HepG2 (cell line): ENCODE measurements around the gene SPACA4. TPM values are rescaled to one million over a fixed set of nuclear protein-coding genes. Genes with fewer than 3 reads are reported as not detected.

ENCODE experiments used
- HMG20B ChIP-seq: conservative IDR thresholded peaks from 2 replicates; pipeline ENCODE4 v1.6.1; 2016; ENCODE audit warnings: missing genetic modification reagents, missing compliant biosample characterization
- KMT2A ChIP-seq: sonication (generic); formaldehyde crosslinking; IDR thresholded peaks from 2 replicates; pipeline ENCODE4 v1.4.0; 2020; ENCODE audit warnings: missing genetic modification reagents
- SAFB2 ChIP-seq: sonication (generic); formaldehyde crosslinking; IDR thresholded peaks from 2 replicates; pipeline ENCODE4 v1.5.1; 2020; ENCODE audit warnings: missing genetic modification reagents, low read depth, mild to moderate bottlenecking, borderline replicate concordance
- SMARCE1 ChIP-seq: fragments of 450-650 bp; IDR thresholded peaks from 2 replicates; pipeline ENCODE4 v1.6.1; 2017; ENCODE audit warnings: borderline replicate concordance
- SNAPC2 ChIP-seq: sonication (generic); formaldehyde crosslinking; IDR thresholded peaks from 2 replicates; pipeline ENCODE4 v1.8.1; 2022; ENCODE audit warnings: mild to moderate bottlenecking, missing genetic modification reagents
- TOE1 ChIP-seq: sonication (generic); formaldehyde crosslinking; IDR thresholded peaks from 2 replicates; pipeline ENCODE4 v1.4.0; 2020; ENCODE audit warnings: mild to moderate bottlenecking, missing genetic modification reagents
- ZBTB8A ChIP-seq: sonication (generic); formaldehyde crosslinking; IDR thresholded peaks from 2 replicates; pipeline ENCODE4 v1.4.0; 2020; ENCODE audit warnings: mild to moderate bottlenecking, low read depth, missing genetic modification reagents, borderline replicate concordance
- ZFP90 ChIP-seq: sonication (generic); formaldehyde crosslinking; IDR thresholded peaks from 2 replicates; pipeline ENCODE4 v1.8.0; 2022; ENCODE audit warnings: missing genetic modification reagents, mild to moderate bottlenecking, inconsistent platforms, borderline replicate concordance
- ZNF20 ChIP-seq: sonication (generic); formaldehyde crosslinking; IDR thresholded peaks from 2 replicates; pipeline ENCODE4 v1.4.0; 2020; ENCODE audit warnings: mild to moderate bottlenecking, moderate library complexity, missing genetic modification reagents
- ZNF766 ChIP-seq: sonication (generic); formaldehyde crosslinking; IDR thresholded peaks from 2 replicates; pipeline ENCODE4 v1.5.0; 2020; ENCODE audit warnings: missing genetic modification reagents, borderline replicate concordance
- polyA plus RNA-seq, 8 experiments: library from polyadenylated mRNA; depleted of rRNA in 3 of 8; stranded (reverse) in 7 of 8; unstranded in 1 of 8; fragments of >200 nt; fragmentation: Illumina TruSeq in 4 of 8; extraction: Trizol in 4 of 8; gene quantifications; 2 replicates each; pipeline versions ENCODE4 v1.2.1 to v1.2.3, GENCODE V29; 2011 to 2016; ENCODE audit warnings: low read depth in 4 of 8, missing spikeins in 1 of 8, mixed read lengths in 1 of 8; ENCODE audit not compliant: insufficient read depth in 1 of 8
- total RNA-seq, 5 experiments: library from RNA; depleted of rRNA; stranded (reverse); fragments of >200 nt; fragmentation: Illumina TruSeq; extraction: Trizol; gene quantifications; 2 replicates each; pipeline ENCODE4 v1.2.3, GENCODE V29; 2016; ENCODE audit warnings: low read depth in 1 of 5
- TF ChIP-seq, protein P1 (sequence below): sonication (generic); formaldehyde crosslinking; IDR thresholded peaks from 2 replicates; pipeline ENCODE4 v1.4.0; 2020; ENCODE audit warnings: mild to moderate bottlenecking, missing genetic modification reagents
- TF ChIP-seq, protein P2 (sequence below), 2 experiments: sonication (generic) in 1 of 2; formaldehyde crosslinking in 1 of 2; IDR thresholded peaks; 2 replicates each; pipeline versions ENCODE4 v1.4.0 to v1.6.1; 2016 to 2020; ENCODE audit warnings: borderline replicate concordance in 1 of 2, low read depth in 1 of 2, mild to moderate bottlenecking in 1 of 2, missing genetic modification reagents in 1 of 2
- TF ChIP-seq, protein P3 (sequence below): sonication (generic); formaldehyde crosslinking; IDR thresholded peaks from 2 replicates; pipeline ENCODE4 v1.9.0; 2021; ENCODE audit warnings: missing genetic modification reagents, mild to moderate bottlenecking, borderline replicate concordance
- TF ChIP-seq, protein P4 (sequence below): sonication (generic); formaldehyde crosslinking; conservative IDR thresholded peaks from 2 replicates; pipeline ENCODE4 v1.8.0; 2022; ENCODE audit warnings: low read depth, missing genetic modification reagents
- TF ChIP-seq, protein P5 (sequence below): sonication (generic); formaldehyde crosslinking; conservative IDR thresholded peaks from 2 replicates; pipeline ENCODE4 v1.4.0; 2020; ENCODE audit warnings: mild to moderate bottlenecking, missing genetic modification reagents, moderate library complexity

The SPACA4 gene
- total and polyA plus RNA-seq, 2 of the 13 experiments (the other 11 are each of a cell fraction or from before 2014, with no cell fraction given) = not detected

DNA sequence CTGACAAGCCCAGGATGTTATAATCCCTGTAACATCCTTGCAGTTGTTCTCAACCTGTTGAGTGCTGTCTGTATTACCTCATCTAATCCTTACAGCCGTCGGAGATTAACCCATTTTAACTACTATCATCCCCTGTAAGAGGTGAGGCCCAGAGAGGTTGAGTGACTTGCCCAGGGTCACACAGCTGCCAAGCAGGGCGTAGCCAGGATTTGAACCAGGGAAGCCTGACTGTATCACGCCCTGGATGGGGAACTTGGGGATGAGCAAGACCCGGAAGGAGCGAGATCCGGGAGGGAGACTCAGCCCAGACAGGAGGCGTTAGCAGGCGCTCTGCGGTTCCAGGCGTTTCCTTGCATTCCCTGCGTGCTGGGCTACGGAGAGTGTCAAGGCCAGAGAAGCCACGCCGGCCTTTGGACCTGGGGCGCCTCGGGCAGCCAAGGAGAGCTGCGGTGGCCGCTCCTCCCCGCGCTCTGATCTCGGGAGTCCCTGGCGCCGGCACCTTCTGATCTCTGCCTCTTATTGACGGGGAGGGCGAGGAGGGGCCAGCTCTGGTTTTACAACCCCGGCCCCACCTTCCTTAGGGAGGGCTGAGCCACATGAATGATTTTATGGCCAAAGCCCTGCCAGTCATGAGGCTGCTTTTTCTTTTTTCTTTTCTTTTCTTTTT is 48.4 kb upstream of the SPACA4 start (continued):
- TF ChIP-seq, protein P1, sequence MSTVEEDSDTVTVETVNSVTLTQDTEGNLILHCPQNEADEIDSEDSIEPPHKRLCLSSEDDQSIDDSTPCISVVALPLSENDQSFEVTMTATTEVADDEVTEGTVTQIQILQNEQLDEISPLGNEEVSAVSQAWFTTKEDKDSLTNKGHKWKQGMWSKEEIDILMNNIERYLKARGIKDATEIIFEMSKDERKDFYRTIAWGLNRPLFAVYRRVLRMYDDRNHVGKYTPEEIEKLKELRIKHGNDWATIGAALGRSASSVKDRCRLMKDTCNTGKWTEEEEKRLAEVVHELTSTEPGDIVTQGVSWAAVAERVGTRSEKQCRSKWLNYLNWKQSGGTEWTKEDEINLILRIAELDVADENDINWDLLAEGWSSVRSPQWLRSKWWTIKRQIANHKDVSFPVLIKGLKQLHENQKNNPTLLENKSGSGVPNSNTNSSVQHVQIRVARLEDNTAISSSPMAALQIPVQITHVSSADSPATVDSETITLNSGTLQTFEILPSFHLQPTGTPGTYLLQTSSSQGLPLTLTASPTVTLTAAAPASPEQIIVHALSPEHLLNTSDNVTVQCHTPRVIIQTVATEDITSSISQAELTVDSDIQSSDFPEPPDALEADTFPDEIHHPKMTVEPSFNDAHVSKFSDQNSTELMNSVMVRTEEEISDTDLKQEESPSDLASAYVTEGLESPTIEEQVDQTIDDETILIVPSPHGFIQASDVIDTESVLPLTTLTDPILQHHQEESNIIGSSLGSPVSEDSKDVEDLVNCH (CRISPR knock-in tag) = no peak
- TF ChIP-seq SMARCE1 = no peak
- TF ChIP-seq ZFP90 = peak; percentile 96
- no peak for TF ChIP-seq ZNF766
- TF ChIP-seq KMT2A (CRISPR knock-in tag) = no peak; the same call in 1 of the 2 replicates
- TF ChIP-seq, protein P2, sequence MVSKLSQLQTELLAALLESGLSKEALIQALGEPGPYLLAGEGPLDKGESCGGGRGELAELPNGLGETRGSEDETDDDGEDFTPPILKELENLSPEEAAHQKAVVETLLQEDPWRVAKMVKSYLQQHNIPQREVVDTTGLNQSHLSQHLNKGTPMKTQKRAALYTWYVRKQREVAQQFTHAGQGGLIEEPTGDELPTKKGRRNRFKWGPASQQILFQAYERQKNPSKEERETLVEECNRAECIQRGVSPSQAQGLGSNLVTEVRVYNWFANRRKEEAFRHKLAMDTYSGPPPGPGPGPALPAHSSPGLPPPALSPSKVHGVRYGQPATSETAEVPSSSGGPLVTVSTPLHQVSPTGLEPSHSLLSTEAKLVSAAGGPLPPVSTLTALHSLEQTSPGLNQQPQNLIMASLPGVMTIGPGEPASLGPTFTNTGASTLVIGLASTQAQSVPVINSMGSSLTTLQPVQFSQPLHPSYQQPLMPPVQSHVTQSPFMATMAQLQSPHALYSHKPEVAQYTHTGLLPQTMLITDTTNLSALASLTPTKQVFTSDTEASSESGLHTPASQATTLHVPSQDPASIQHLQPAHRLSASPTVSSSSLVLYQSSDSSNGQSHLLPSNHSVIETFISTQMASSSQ (IDR thresholded peaks at IDR 0.05; ENCODE audit: low read depth) = peak; percentile 45; the same call in 1 of the 2 replicates
- TF ChIP-seq, protein P2 (CRISPR knock-in tag; IDR thresholded peaks at IDR 0.05; ENCODE audit: borderline replicate concordance) = peak; percentile 89
- TF ChIP-seq, protein P3, sequence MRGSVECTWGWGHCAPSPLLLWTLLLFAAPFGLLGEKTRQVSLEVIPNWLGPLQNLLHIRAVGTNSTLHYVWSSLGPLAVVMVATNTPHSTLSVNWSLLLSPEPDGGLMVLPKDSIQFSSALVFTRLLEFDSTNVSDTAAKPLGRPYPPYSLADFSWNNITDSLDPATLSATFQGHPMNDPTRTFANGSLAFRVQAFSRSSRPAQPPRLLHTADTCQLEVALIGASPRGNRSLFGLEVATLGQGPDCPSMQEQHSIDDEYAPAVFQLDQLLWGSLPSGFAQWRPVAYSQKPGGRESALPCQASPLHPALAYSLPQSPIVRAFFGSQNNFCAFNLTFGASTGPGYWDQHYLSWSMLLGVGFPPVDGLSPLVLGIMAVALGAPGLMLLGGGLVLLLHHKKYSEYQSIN = no peak
- peak; percentile 34; the same call in 1 of the 2 replicates for TF ChIP-seq SAFB2 (CRISPR knock-in tag)
- TF ChIP-seq HMG20B (CRISPR knock-in tag) = peak; percentile 75
- TF ChIP-seq, protein P4, sequence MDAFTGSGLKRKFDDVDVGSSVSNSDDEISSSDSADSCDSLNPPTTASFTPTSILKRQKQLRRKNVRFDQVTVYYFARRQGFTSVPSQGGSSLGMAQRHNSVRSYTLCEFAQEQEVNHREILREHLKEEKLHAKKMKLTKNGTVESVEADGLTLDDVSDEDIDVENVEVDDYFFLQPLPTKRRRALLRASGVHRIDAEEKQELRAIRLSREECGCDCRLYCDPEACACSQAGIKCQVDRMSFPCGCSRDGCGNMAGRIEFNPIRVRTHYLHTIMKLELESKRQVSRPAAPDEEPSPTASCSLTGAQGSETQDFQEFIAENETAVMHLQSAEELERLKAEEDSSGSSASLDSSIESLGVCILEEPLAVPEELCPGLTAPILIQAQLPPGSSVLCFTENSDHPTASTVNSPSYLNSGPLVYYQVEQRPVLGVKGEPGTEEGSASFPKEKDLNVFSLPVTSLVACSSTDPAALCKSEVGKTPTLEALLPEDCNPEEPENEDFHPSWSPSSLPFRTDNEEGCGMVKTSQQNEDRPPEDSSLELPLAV (CRISPR knock-in tag) = no peak
- TF ChIP-seq ZNF20 = no peak
- no peak for TF ChIP-seq ZBTB8A (CRISPR knock-in tag)
- TF ChIP-seq TOE1 = no peak
- TF ChIP-seq, protein P5, sequence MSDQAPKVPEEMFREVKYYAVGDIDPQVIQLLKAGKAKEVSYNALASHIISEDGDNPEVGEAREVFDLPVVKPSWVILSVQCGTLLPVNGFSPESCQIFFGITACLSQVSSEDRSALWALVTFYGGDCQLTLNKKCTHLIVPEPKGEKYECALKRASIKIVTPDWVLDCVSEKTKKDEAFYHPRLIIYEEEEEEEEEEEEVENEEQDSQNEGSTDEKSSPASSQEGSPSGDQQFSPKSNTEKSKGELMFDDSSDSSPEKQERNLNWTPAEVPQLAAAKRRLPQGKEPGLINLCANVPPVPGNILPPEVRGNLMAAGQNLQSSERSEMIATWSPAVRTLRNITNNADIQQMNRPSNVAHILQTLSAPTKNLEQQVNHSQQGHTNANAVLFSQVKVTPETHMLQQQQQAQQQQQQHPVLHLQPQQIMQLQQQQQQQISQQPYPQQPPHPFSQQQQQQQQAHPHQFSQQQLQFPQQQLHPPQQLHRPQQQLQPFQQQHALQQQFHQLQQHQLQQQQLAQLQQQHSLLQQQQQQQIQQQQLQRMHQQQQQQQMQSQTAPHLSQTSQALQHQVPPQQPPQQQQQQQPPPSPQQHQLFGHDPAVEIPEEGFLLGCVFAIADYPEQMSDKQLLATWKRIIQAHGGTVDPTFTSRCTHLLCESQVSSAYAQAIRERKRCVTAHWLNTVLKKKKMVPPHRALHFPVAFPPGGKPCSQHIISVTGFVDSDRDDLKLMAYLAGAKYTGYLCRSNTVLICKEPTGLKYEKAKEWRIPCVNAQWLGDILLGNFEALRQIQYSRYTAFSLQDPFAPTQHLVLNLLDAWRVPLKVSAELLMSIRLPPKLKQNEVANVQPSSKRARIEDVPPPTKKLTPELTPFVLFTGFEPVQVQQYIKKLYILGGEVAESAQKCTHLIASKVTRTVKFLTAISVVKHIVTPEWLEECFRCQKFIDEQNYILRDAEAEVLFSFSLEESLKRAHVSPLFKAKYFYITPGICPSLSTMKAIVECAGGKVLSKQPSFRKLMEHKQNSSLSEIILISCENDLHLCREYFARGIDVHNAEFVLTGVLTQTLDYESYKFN = peak; percentile 97
- no peak for TF ChIP-seq SNAPC2
